ENCODE measurements around the gene UBE2E2. TPM values are rescaled to one million over a fixed set of nuclear protein-coding genes. Genes with fewer than 3 reads are reported as not detected.

UBE2E2 gene
- total RNA-seq, 2 experiments from 2014 or later: 14.1 to 20.2 TPM

GRCh38 chr3:23213813-23214212 lies 10.7 kb downstream of the UBE2E2 start:
- H3K36me3 ChIP-seq (ENCODE audit: insufficient read depth, low read length): no peaks in the 10 kb centered on the region
- CTCF ChIA-PET: no interaction called here
- no peak overlapping the region for H3K4me3 Mint-ChIP-seq
- H3K4me1 ChIP-seq (ENCODE audit: insufficient read depth, low read length): no peaks in the 10 kb centered on the region
- no peak for TF ChIP-seq CTCF (IDR thresholded peaks at IDR 0.05)
- no peak overlapping the region for H3K4me3 ChIP-seq (ENCODE audit: low read length)
- H3K27ac Mint-ChIP-seq: no peak overlapping the region
- intact Hi-C loops (cut with DNase I, micrococcal nuclease): no loop called here
- H3K9me3 ChIP-seq (ENCODE audit: control insufficient read depth in 1 of 2, insufficient read depth in 1 of 2, low read length in 2 of 2): no peaks in the 10 kb centered on the region
- H3K27me3 ChIP-seq (ENCODE audit: control insufficient read depth in 1 of 2, insufficient read depth in 2 of 2, low read length in 2 of 2): no peaks in the 10 kb centered on the region
- no peaks in the 10 kb centered on the region for H3K36me3 Mint-ChIP-seq (ENCODE audit: low read depth)
- H3K27me3 Mint-ChIP-seq: no peaks in the 10 kb centered on the region
- no peak overlapping the region for H3K27ac ChIP-seq (ENCODE audit: low read depth in 1 of 2, low read length in 2 of 2)
- POLR2A ChIA-PET: no interaction called here
- ATAC-seq (ENCODE audit: poor library complexity): no peak
- H3K4me1 Mint-ChIP-seq (ENCODE audit: low read depth): peaks cover 9% of the 10 kb centered on the region
- no peak for DNase-seq
- H3K9me3 Mint-ChIP-seq: no peaks in the 10 kb centered on the region

- Mint-ChIP-seq H3K4me1 (ENCODE audit: low read depth) (peaks cover 13% of the 10 kb centered on the region), H3K4me3 (no peak overlapping the region), H3K27ac (no peak overlapping the region), H3K9me3 (no peaks in the 10 kb centered on the region), H3K36me3 (ENCODE audit: low read depth) (no peaks in the 10 kb centered on the region), H3K27me3 (no peaks in the 10 kb centered on the region)
- Histone ChIP-seq H3K36me3 (ENCODE audit: insufficient read depth, low read length) (no peaks in the 10 kb centered on the region), H3K4me3 (ENCODE audit: low read length) (no peak overlapping the region), H3K27me3 (ENCODE audit: control insufficient read depth in 1 of 2, insufficient read depth in 2 of 2, low read length in 2 of 2) (no peaks in the 10 kb centered on the region), H3K9me3 (ENCODE audit: control insufficient read depth in 1 of 2, insufficient read depth in 1 of 2, low read length in 2 of 2) (no peaks in the 10 kb centered on the region), H3K27ac (ENCODE audit: low read depth in 1 of 2, low read length in 2 of 2) (no peak overlapping the region), H3K4me1 (ENCODE audit: insufficient read depth, low read length) (no peaks in the 10 kb centered on the region)
- intact Hi-C loops (cut with DNase I, micrococcal nuclease): no loop called here
- no peak for ATAC-seq (ENCODE audit: poor library complexity)
- POLR2A ChIA-PET: no interaction called here
- CTCF ChIA-PET: no interaction called here
- no peak for TF ChIP-seq CTCF (IDR thresholded peaks at IDR 0.05)
- no peak for DNase-seq
Observed at GRCh38 chr3:23217872-23218554, 14.9 kb downstream of the UBE2E2 start.

- H3K9me3 ChIP-seq (ENCODE audit: control insufficient read depth in 1 of 2, insufficient read depth in 1 of 2, low read length in 2 of 2): no peaks in the 10 kb centered on the region
- TF ChIP-seq CTCF (IDR thresholded peaks at IDR 0.05): no peak
Observed at GRCh38 chr3:23219117-23219516, 16.0 kb downstream of the UBE2E2 start.

More at GRCh38 chr3:23219117-23219516, 16.0 kb downstream of the UBE2E2 start:
- H3K4me1 ChIP-seq (ENCODE audit: insufficient read depth, low read length): no peaks in the 10 kb centered on the region
- POLR2A ChIA-PET: no interaction called here
- Mint-ChIP-seq H3K4me1 (ENCODE audit: low read depth) (peaks cover 13% of the 10 kb centered on the region), H3K27ac (no peak overlapping the region), H3K4me3 (no peak overlapping the region), H3K27me3 (no peaks in the 10 kb centered on the region), H3K9me3 (peaks cover 5% of the 10 kb centered on the region), H3K36me3 (ENCODE audit: low read depth) (peaks cover 5% of the 10 kb centered on the region)
- CTCF ChIA-PET: no interaction called here
- ATAC-seq (ENCODE audit: poor library complexity) (no peak), DNase-seq (no peak)
- H3K4me3 ChIP-seq (ENCODE audit: low read length): no peak overlapping the region
- no peaks in the 10 kb centered on the region for H3K27me3 ChIP-seq (ENCODE audit: control insufficient read depth in 1 of 2, insufficient read depth in 2 of 2, low read length in 2 of 2)
- intact Hi-C loops (cut with DNase I, micrococcal nuclease): no loop called here
- H3K36me3 ChIP-seq (ENCODE audit: insufficient read depth, low read length): no peaks in the 10 kb centered on the region
- no peak overlapping the region for H3K27ac ChIP-seq (ENCODE audit: low read depth in 1 of 2, low read length in 2 of 2)

Data from CD4-positive, alpha-beta T cell (primary cell).